Naive thymus-derived CD8-positive, alpha-beta T cell (primary cell): Measurements from ENCODE around the gene APOB. TPM values are rescaled to one million over a fixed set of nuclear protein-coding genes. Genes with fewer than 3 reads are reported as not detected.

Experiments
- ATAC-seq, 2 donors: fragments of 150-1000 bp; cut with Tn5 transposase in 1 of 2; sonication (Bioruptor Pico), chemical (Tn5 transposase) in 1 of 2; 1 replicate in 1 of 2; 2 replicates in 1 of 2; pipeline ENCODE4 v1.10.0; 2021; ENCODE audit warnings: mild to moderate bottlenecking in 2 of 2, moderate library complexity in 2 of 2
- POLR2A ChIA-PET: fragments of 350-600 bp; sonication (Branson Sonifier 250); formaldehyde crosslinking; loops from one replicate; lab custom pipeline; 2021; ENCODE audit warnings: antibody characterized with exemption; lab: Charles Lee
- DNase-seq, 10 donors: peaks; one replicate each; pipeline versions ENCODE4 v3.0.0 to v3.0.0-alpha.2; 2020 to 2022
- H3K27ac Mint-ChIP-seq, 10 donors: one replicate each; pipeline ENCODE4 v1.8.0; 2020 to 2022; ENCODE audit warnings: mild to moderate bottlenecking in 10 of 10, mixed read lengths in 10 of 10, moderate library complexity in 4 of 10, inconsistent platforms in 1 of 10
- H3K27me3 Mint-ChIP-seq, 5 donors: one replicate each; pipeline ENCODE4 v1.8.0; 2021 to 2022; ENCODE audit warnings: mixed read lengths in 5 of 5
- H3K36me3 Mint-ChIP-seq, 3 donors: one replicate each; pipeline ENCODE4 v1.8.0; 2020 to 2022; ENCODE audit warnings: mixed read lengths in 3 of 3, mild to moderate bottlenecking in 2 of 3, inconsistent platforms in 1 of 3
- H3K4me1 Mint-ChIP-seq, 4 donors: one replicate each; pipeline ENCODE4 v1.8.0; 2021 to 2022; ENCODE audit warnings: mixed read lengths in 4 of 4
- H3K4me3 Mint-ChIP-seq, 10 donors: one replicate each; pipeline ENCODE4 v1.8.0; 2020 to 2022; ENCODE audit warnings: mild to moderate bottlenecking in 10 of 10, mixed read lengths in 10 of 10, moderate library complexity in 6 of 10, inconsistent platforms in 1 of 10
- H3K9me3 Mint-ChIP-seq, 9 donors: one replicate each; pipeline ENCODE4 v1.8.0; 2020 to 2022; ENCODE audit warnings: mixed read lengths in 9 of 9, mild to moderate bottlenecking in 3 of 9, inconsistent platforms in 1 of 9, moderate library complexity in 1 of 9
- polyA plus RNA-seq, 3 donors: library from polyadenylated mRNA; unstranded; fragments of 300-500 nt; fragmentation: Illumina TruSeq; gene quantifications; one replicate each; pipeline ENCODE4 v1.2.3, GENCODE V29; 2021
- total RNA-seq, 8 experiments: library from RNA in 2 of 8; stranded (reverse) in 2 of 8; gene quantifications; one replicate each; pipeline ENCODE4 v1.2.3 and lab custom pipeline; 2021 to 2026

The APOB gene
- total and polyA plus RNA-seq, 5 experiments from 2014 or later, result not detected

DNA sequence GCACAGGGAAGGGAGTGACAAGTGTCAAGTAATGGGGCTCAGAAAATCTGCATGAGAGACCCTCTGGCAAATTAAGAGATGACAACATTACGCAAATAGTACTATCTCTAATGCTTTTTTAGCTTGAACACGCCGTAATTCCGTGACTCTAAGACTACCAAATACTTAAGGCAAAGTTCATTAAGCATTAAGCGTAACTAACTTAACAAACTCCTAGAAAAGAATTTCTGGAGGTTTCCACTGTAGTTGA lies 1.2 kb downstream of the APOB start:
- Mint-ChIP-seq H3K4me1 (peaks cover 3 to 6% (median 4%) of the 10 kb centered on the region in 4 donors), H3K27ac (no peak overlapping the region), H3K4me3 (peak overlapping the region in 1 of 10 donors; percentile 45), H3K27me3 (peaks cover 22 to 64% (median 26%) of the 10 kb centered on the region in 5 donors), H3K36me3 (no peaks in the 10 kb centered on the region), H3K9me3 (no peaks in the 10 kb centered on the region)
- DNase-seq (no peak), ATAC-seq (no peak)
- POLR2A ChIA-PET, result no interaction called here

DNA sequence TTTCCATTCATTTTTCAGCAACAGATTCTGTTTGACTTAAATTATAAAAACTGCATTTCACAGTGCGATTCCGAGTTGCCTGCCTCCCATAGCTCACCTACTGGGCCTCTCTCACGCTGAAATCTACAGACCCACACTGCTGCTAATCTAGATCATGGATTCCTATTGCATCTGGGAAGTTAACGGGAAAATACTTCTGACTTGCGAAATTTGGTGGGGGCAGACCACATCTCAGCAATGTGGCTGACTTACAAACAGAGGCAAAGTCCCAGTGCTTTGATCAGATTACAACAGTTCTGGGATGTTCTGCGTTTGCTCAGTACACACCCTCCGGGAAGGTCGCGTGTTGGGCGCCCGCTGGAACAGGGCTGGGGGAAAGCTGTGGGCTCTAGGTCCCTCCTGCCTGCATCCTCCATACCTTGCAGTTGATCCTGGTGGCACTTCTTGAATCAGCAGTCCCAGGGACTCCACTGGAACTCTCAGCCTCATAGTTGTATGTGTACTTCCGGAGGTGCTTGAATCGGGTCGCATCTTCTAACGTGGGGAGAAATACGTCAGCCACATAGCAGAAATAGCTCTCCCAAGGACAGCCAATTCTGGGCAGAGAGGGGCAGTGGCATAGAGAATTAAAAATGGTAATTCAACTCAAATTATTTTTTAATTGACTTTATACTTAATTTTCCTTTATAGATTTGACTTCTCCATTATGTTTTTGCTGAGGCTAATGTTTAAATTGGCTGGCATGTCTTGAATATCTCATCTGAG lies 1.7 kb downstream of the APOB start:
- Mint-ChIP-seq H3K9me3 (no peaks in the 10 kb centered on the region), H3K36me3 (no peaks in the 10 kb centered on the region), H3K4me3 (no peak overlapping the region), H3K27me3 (peaks cover 22 to 64% (median 25%) of the 10 kb centered on the region in 5 donors), H3K4me1 (peaks cover 3 to 6% (median 4%) of the 10 kb centered on the region in 4 donors), H3K27ac (peak overlapping the region in 1 of 10 donors; percentile 35)
- POLR2A ChIA-PET, result no interaction called here
- DNase-seq (no peak), ATAC-seq (no peak)

DNA sequence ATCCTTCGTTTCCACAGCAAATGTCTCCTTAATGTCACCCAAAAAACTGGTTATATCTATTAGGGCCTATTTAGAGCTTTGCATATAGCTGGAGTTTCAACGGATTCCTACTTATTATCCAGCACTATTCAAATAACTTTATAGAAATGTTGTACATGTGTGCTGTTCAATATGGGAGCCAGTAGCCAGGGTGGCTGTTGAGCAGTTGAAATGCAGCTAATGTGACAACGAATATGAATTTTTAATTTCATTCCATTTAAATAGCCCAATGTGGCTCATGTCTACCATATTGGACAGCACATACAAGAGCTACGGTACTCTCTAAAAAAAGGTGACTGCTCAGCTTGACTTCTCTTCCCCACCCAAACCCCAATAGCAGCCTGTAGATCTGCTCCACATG lies 2.4 kb downstream of the APOB start:
- no peak for DNase-seq
- H3K27me3 Mint-ChIP-seq, result peaks cover 23 to 63% (median 27%) of the 10 kb centered on the region in 5 donors
- no peak overlapping the region for H3K27ac Mint-ChIP-seq
- peaks cover 3 to 6% (median 4%) of the 10 kb centered on the region in 4 donors for H3K4me1 Mint-ChIP-seq
- no peaks in the 10 kb centered on the region for H3K9me3 Mint-ChIP-seq
- POLR2A ChIA-PET, result no interaction called here
- H3K36me3 Mint-ChIP-seq, result no peaks in the 10 kb centered on the region
- ATAC-seq, result no peak
- no peak overlapping the region for H3K4me3 Mint-ChIP-seq

DNA sequence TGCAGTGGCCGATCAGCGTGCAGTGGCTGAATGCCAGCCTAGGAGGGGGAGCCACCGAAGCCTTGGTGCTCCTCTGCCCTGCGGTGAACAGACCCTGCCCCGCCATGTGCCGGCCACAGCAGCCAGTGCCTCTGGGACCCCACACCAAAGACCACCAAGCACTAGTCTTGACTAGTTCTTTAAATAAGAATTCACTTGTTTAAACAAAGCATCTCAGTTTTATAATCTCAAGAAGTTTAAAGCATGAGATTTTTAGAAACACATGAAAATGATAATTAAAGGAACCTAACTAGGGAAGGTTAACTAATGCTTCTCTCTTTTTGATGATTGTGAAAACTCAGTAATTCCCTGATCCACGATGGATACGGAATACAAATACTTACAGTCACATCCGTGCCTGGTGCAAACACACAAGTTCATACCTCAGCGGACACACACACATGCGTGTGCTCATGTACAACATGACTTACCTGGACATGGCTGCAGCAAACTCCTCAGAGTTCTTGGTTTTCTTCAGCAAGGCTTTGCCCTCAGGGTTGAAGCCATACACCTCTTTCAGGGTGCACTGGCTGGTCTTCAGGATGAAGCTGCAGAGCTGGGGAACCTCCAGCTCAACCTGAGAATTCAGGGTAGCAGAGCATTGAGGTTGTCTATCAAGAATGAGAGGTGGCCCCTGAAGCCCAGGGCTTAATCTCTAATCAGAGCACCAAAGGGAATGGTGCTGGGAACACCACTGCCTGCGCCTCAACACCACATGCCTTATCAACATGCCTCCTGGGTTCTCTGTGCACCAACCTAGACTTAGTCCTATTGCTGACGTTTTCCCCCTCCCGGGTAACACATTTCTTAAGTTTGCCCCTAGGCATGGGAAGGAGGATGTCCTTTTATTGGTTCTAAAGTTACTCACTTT lies 3.1 kb downstream of the APOB start:
- Mint-ChIP-seq H3K27me3 (peaks cover 26 to 63% (median 32%) of the 10 kb centered on the region in 5 donors), H3K4me3 (no peak overlapping the region), H3K36me3 (no peaks in the 10 kb centered on the region), H3K27ac (no peak overlapping the region), H3K9me3 (peaks cover 0 to 7% (median 0%) of the 10 kb centered on the region in 9 donors), H3K4me1 (peaks cover 3 to 6% (median 4%) of the 10 kb centered on the region in 4 donors)
- DNase-seq (no peak), ATAC-seq (no peak)
- POLR2A ChIA-PET, result no interaction called here

DNA sequence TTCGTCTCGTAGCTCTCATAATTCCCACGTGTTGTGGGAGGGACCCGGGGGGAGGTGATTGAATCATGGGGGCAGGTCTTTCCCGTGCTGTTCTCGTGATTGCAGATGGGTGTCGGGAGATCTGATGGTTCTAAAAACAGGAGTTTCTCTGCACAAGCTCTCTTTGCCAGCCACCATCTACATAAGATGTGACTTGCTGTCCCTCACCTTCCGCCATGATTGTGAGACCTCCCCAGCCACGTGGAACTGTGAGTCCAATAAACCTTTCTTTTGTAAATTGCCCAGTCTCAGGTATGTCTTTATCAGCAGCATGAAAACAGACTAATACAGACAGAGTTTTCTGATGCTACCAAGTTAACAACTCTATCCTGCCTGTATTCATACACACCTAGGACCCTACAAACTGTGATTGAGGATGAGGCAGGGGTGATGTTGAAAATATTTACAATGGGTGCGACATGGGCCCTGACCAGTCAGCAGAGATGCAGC lies 3.9 kb downstream of the APOB start:
- Mint-ChIP-seq H3K4me1 (peaks cover 3 to 6% (median 4%) of the 10 kb centered on the region in 4 donors), H3K4me3 (no peak overlapping the region), H3K27me3 (peaks cover 19 to 63% (median 25%) of the 10 kb centered on the region in 5 donors), H3K36me3 (no peaks in the 10 kb centered on the region), H3K9me3 (peaks cover 0 to 11% (median 0%) of the 10 kb centered on the region in 9 donors), H3K27ac (no peak overlapping the region)
- POLR2A ChIA-PET, result no interaction called here
- ATAC-seq (no peak), DNase-seq (no peak)

DNA sequence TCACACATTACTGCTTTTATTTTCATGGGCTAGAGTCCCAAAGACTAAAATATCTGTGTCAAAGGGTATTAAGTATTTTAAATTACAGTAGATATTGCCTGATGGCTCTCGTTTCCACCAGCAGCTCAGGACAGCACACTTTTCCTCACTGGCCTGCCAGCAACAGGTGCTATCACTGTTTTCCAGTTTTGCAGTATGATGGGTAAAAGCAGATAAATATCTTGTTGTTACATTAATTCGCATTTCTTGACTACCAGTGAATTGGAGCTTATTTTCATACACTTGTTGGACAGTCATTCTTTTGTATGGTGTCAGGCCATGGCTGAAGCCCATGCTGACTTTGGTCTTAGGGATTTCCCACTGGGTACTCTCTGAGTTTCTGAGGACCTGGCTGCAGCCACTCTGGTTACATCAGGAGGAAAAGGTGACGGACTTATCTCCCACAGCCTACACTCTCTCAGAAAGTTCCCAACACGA lies 4.8 kb downstream of the APOB start:
- Mint-ChIP-seq H3K36me3 (no peaks in the 10 kb centered on the region), H3K9me3 (peaks cover 0 to 11% (median 0%) of the 10 kb centered on the region in 9 donors), H3K4me3 (no peak overlapping the region), H3K27ac (no peak overlapping the region), H3K4me1 (peaks cover 3 to 6% (median 4%) of the 10 kb centered on the region in 4 donors), H3K27me3 (peaks cover 11 to 54% (median 20%) of the 10 kb centered on the region in 5 donors)
- ATAC-seq, result no peak
- DNase-seq, result no peak
- POLR2A ChIA-PET, result no interaction called here

DNA sequence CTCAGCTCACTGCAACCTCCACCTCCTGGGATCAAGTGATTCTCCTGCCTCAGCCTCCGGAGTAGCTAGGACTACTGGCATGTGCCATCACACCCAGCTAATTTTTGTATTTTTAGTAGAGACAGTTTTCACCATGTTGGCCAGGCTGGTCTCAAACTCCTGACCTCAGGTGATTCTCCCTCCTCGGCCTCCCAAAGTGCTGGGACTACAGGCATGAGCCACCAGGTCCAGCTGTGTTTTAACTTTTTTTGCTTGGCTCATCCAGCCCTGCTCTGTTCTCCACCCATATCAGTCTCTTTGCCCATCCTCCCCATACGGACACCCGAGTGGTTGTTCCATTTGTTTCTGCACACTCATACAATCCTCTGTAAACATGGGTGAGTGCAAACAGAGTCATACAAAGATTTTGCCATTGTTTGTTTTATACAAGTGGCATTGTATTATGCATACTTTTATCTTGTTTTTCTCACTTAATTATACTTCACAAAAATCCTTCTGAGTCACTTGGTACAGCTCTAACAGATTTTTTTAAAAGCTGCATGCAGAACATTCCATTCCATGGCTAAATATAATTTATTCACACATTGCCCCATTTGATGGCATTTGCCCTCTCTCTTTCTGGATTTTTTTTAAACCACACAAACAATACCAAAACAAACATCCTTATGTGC lies 5.3 kb downstream of the APOB start:
- Mint-ChIP-seq H3K4me3 (no peak overlapping the region), H3K9me3 (peaks cover 0 to 11% (median 0%) of the 10 kb centered on the region in 9 donors), H3K27ac (no peak overlapping the region), H3K36me3 (no peaks in the 10 kb centered on the region), H3K27me3 (peaks cover 11 to 52% (median 21%) of the 10 kb centered on the region in 5 donors), H3K4me1 (peaks cover 3 to 6% (median 4%) of the 10 kb centered on the region in 4 donors)
- POLR2A ChIA-PET, result no interaction called here
- no peak for DNase-seq
- ATAC-seq, result no peak

GRCh38 chr2:21037671-21038108 lies 6.2 kb downstream of the APOB start:
- POLR2A ChIA-PET, result no interaction called here
- H3K4me1 Mint-ChIP-seq, result peaks cover 0 to under 1% (median under 1%) of the 10 kb centered on the region in 4 donors

GRCh38 chr2:21036708-21037670 lies 6.9 kb downstream of the APOB start:
- ATAC-seq (no peak), DNase-seq (no peak)
- POLR2A ChIA-PET, result no interaction called here
- H3K9me3 Mint-ChIP-seq, result peaks cover 0 to 11% (median 0%) of the 10 kb centered on the region in 9 donors
- no peak overlapping the region for H3K4me3 Mint-ChIP-seq
- no peaks in the 10 kb centered on the region for H3K4me1 Mint-ChIP-seq
- H3K36me3 Mint-ChIP-seq, result no peaks in the 10 kb centered on the region
- H3K27me3 Mint-ChIP-seq, result peaks cover 4 to 39% (median 14%) of the 10 kb centered on the region in 5 donors
- no peak overlapping the region for H3K27ac Mint-ChIP-seq

More at GRCh38 chr2:21037671-21038108, 6.2 kb downstream of the APOB start:
- Mint-ChIP-seq H3K9me3 (peaks cover 0 to 11% (median 0%) of the 10 kb centered on the region in 9 donors), H3K36me3 (no peaks in the 10 kb centered on the region), H3K27me3 (peaks cover 7 to 46% (median 16%) of the 10 kb centered on the region in 5 donors), H3K27ac (no peak overlapping the region), H3K4me3 (no peak overlapping the region)
- DNase-seq (no peak), ATAC-seq (no peak)

- no peak overlapping the region for H3K4me3 Mint-ChIP-seq
- DNase-seq, result no peak
- peaks cover 0 to 11% (median 0%) of the 10 kb centered on the region in 9 donors for H3K9me3 Mint-ChIP-seq
- H3K27ac Mint-ChIP-seq, result no peak overlapping the region
- POLR2A ChIA-PET, result no interaction called here
- H3K27me3 Mint-ChIP-seq, result peaks cover 4 to 33% (median 10%) of the 10 kb centered on the region in 5 donors
- H3K4me1 Mint-ChIP-seq, result no peaks in the 10 kb centered on the region
- no peak for ATAC-seq
- no peaks in the 10 kb centered on the region for H3K36me3 Mint-ChIP-seq
These were observed 7.7 kb downstream of the APOB start for GRCh38 chr2:21035974-21036707.
